Smooth muscle cell of bladder (primary cell): ENCODE results near the gene SNTG2. TPM values are rescaled to one million over a fixed set of nuclear protein-coding genes. Genes with fewer than 3 reads are reported as not detected.

Experiments used
- total RNA-seq: library from RNA; depleted of rRNA; stranded (reverse); fragments of >200 nt; gene quantifications from 2 replicates; pipeline ENCODE4 v1.2.3, GENCODE V29; 2014

SNTG2 gene
- not detected in 2 replicates for total RNA-seq

DNA sequence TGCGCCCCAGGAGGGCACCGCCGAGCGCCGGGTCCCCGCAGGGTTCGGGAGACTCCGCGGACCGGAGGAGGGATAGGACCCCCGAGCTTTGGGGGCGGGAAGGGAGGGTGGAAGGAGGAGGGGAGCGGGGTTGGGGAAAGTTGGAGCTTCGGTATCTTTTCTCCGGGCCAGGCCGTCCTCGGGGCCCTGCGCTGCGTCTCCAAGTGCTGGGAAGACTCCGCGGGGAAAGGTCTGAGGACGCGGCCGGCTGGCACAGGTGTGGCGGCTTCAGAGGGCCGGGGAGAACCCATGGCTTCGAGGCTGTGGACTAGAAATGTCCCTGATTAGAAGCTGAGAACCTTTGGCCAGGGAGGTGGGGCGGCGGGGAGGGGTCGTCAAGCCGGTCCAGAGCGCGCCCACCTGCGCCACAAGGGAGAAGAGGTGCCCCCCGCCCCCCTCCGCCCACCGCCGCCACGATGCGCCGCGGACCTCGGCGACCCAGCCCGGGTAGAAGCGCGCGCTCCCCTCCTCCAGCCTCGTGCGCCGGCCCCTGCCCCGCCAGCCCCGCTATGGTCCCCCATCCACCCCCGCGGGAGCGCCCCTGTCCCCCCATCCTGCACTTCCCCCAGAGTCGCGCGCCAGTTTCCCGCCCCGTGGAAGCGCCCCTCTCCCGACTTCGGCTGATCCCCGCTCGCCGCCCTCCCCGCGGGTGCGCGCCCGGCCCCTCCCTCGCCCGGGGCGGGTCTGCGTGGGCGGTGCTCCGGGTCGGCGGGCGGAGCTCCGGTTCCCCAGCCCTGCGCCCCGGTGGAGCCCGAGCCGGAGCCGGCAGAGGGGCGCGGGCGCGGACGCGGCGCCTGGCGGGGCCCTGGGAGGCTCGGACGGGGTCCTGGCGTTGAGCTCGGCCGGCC lies at the start of gene SNTG2:
SNTG2 (plus strand) TSS at position 770 of the 887 bp plus-strand sequence. CDS start 148 bp downstream, outside the sequence.

DNA sequence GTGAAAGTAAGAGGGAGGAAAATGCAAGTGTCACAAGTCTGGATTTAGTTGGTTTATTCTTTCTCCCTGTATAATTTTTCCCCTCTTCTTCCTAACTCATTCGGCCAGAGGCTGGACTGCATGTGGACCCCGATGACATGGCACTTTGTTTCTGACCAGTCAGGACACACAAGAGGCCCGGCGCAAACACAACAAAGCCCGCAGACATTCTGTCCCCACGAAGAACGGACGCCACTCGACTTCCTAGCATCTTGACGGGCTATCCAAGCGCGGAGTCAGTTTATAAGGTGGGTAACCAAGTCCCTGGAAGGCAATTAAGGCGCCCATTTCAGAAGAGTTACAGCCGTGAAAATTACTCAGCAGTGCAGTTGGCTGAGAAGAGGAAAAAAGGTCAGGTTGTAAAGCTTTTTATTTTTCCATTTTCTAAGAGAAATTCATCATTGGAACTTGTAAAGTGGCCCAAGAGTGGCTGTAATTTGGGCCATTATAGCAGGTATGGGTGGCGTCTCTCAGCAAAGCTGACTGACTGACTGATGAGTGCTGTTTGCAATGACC lies 462.6 kb downstream of the SNTG2 start, which contains the start of gene TPO:
TPO (plus strand) TSS at position 308 of the 555 bp plus-strand sequence. CDS start 946 bp downstream, outside the sequence.

